IMR-90 (cell line): ENCODE measurements around the gene NUPR1. TPM values are rescaled to one million over a fixed set of nuclear protein-coding genes. Genes with fewer than 3 reads are reported as not detected.

Experiments used
- ATAC-seq: fragments of 200-7000 bp; cut with Tn5 transposase; 2 replicates; pipeline ENCODE4 v1.9.1; 2020; ENCODE audit warnings: low read depth, mild to moderate bottlenecking, moderate library complexity
- BruUV-seq: library from RNA; stranded (reverse); fragments of 400-500 nt; replicated peaks from 2 replicates; lab custom pipeline; 2021; lab: Mats Ljungman, UMichigan
- CTCF ChIA-PET: fragments of 300-600 bp; formaldehyde crosslinking; extraction: SDS; loops from one replicate; lab custom pipeline; 2021; ENCODE audit warnings: antibody characterized with exemption; lab: Yijun Ruan, JAX
- POLR2A ChIA-PET: fragments of 300-600 bp; sonication (Branson Sonifier 250); formaldehyde crosslinking; loops from one replicate; lab custom pipeline; 2022; ENCODE audit warnings: antibody characterized with exemption; ENCODE audit not compliant: unreplicated experiment; lab: Charles Lee
- DNase-seq: peaks from one replicate; pipeline ENCODE4 v3.0.0; 2013
- H2AFZ ChIP-seq: replicated peaks from 2 replicates; pipeline ENCODE3; 2013; ENCODE audit warnings: low read length, mild to moderate bottlenecking; ENCODE audit not compliant: poor library complexity
- H2AK5ac ChIP-seq: 2 replicates; pipeline ENCODE4 v1.6.1; 2013; ENCODE audit warnings: low read depth, low read length, inconsistent platforms
- H2AK9ac ChIP-seq: replicated peaks from 2 replicates; pipeline ENCODE3; 2013; ENCODE audit warnings: mild to moderate bottlenecking, low read depth, low read length, moderate library complexity; ENCODE audit not compliant: poor library complexity
- H2BK120ac ChIP-seq: 2 replicates; pipeline ENCODE4 v1.6.1; 2013; ENCODE audit warnings: low read depth, low read length, inconsistent platforms
- H2BK15ac ChIP-seq: 3 replicates; pipeline ENCODE4 v1.6.1; 2013; ENCODE audit warnings: low read depth, low read length, inconsistent platforms
- H2BK20ac ChIP-seq: 2 replicates; pipeline ENCODE4 v1.6.1; 2013; ENCODE audit warnings: low read depth, mild to moderate bottlenecking, inconsistent platforms, low read length, moderate library complexity
- H2BK5ac ChIP-seq: 2 replicates; pipeline ENCODE4 v1.6.1; 2013; ENCODE audit warnings: mild to moderate bottlenecking, low read depth, low read length, inconsistent platforms; ENCODE audit not compliant: poor library complexity, severe bottlenecking
- H3K14ac ChIP-seq: replicated peaks from 2 replicates; pipeline ENCODE4 v1.6.1; 2013; ENCODE audit warnings: low read depth, low read length, inconsistent platforms
- H3K18ac ChIP-seq: 2 replicates; pipeline ENCODE4 v1.6.1; 2013; ENCODE audit warnings: low read depth, low read length, control low read depth
- H3K23ac ChIP-seq: 2 replicates; pipeline ENCODE4 v1.6.1; 2013; ENCODE audit warnings: low read depth, low read length, inconsistent platforms
- H3K27ac ChIP-seq: 2 replicates; pipeline ENCODE4 v1.5.1; 2013; ENCODE audit warnings: mild to moderate bottlenecking, control low read depth, low read length; ENCODE audit not compliant: insufficient read depth
- H3K27me3 ChIP-seq: 2 replicates; pipeline ENCODE4 v1.6.1; 2013; ENCODE audit warnings: low read length; ENCODE audit not compliant: control insufficient read depth, insufficient read depth
- H3K36me3 ChIP-seq: 2 replicates; pipeline ENCODE4 v1.6.1; 2013; ENCODE audit warnings: low read length, mixed read lengths; ENCODE audit not compliant: control insufficient read depth, insufficient read depth
- H3K4ac ChIP-seq: 2 replicates; pipeline ENCODE4 v1.6.1; 2013; ENCODE audit warnings: low read depth, low read length, inconsistent platforms
- H3K4me1 ChIP-seq: 2 replicates; pipeline ENCODE4 v1.6.1; 2013; ENCODE audit warnings: low read length, mixed read lengths; ENCODE audit not compliant: control insufficient read depth, insufficient read depth
- H3K4me2 ChIP-seq: 2 replicates; pipeline ENCODE4 v1.6.1; 2013; ENCODE audit warnings: low read depth, mild to moderate bottlenecking, control low read depth, low read length, moderate library complexity
- H3K4me3 ChIP-seq: 2 replicates; pipeline ENCODE4 v1.5.1; 2013; ENCODE audit warnings: low read depth, mild to moderate bottlenecking, control low read depth, low read length, moderate library complexity; ENCODE audit not compliant: insufficient read depth
- H3K56ac ChIP-seq: 2 replicates; pipeline ENCODE4 v1.6.1; 2013; ENCODE audit warnings: low read length, inconsistent platforms; ENCODE audit not compliant: insufficient read depth; ENCODE audit errors: extremely low read depth
- H3K79me1 ChIP-seq, 2 experiments: 2 replicates each; pipeline ENCODE4 v1.6.1; 2013; ENCODE audit warnings: low read length in 2 of 2, inconsistent platforms in 1 of 2, low read depth in 1 of 2
- H3K9ac ChIP-seq: 2 replicates; pipeline ENCODE4 v1.6.1; 2013; ENCODE audit warnings: low read depth, low read length, control low read depth
- H3K9me1 ChIP-seq: 2 replicates; pipeline ENCODE4 v1.6.1; 2013; ENCODE audit warnings: low read length, inconsistent platforms; ENCODE audit not compliant: insufficient read depth
- H3K9me3 ChIP-seq: 2 replicates; pipeline ENCODE4 v1.6.1; 2013; ENCODE audit warnings: low read length; ENCODE audit not compliant: control insufficient read depth, insufficient read depth
- H4K20me1 ChIP-seq: 2 replicates; pipeline ENCODE4 v1.6.1; 2013; ENCODE audit warnings: low read length, inconsistent platforms; ENCODE audit not compliant: insufficient read depth
- H4K5ac ChIP-seq: 2 replicates; pipeline ENCODE4 v1.6.1; 2013; ENCODE audit warnings: mild to moderate bottlenecking, low read depth, low read length, control low read depth
- H4K8ac ChIP-seq, 2 experiments: 2 replicates each; pipeline ENCODE4 v1.6.1; 2013; ENCODE audit warnings: low read depth in 2 of 2, low read length in 2 of 2, control low read depth in 1 of 2, inconsistent platforms in 1 of 2
- H4K91ac ChIP-seq: 2 replicates; pipeline ENCODE4 v1.6.1; 2013; ENCODE audit warnings: low read depth, low read length, inconsistent platforms; ENCODE audit not compliant: insufficient read depth
- CEBPB ChIP-seq: IDR thresholded peaks from 2 replicates; pipeline ENCODE4 v1.6.1; 2012; ENCODE audit warnings: low read depth, low read length, improper control_type of control experiment
- CHD1 ChIP-seq: IDR thresholded peaks from 2 replicates; pipeline ENCODE4 v1.6.1; 2012; ENCODE audit warnings: low read depth, low read length, improper control_type of control experiment
- CTCF ChIP-seq: conservative IDR thresholded peaks from 2 replicates; pipeline ENCODE4 v1.5.1; 2012; ENCODE audit warnings: mild to moderate bottlenecking, low read depth, low read length, improper control_type of control experiment
- MAZ ChIP-seq: IDR thresholded peaks from 2 replicates; pipeline ENCODE4 v1.6.1; 2012; ENCODE audit warnings: low read depth, mild to moderate bottlenecking, low read length, improper control_type of control experiment, moderate library complexity, borderline replicate concordance
- MXI1 ChIP-seq: IDR thresholded peaks from 2 replicates; pipeline ENCODE4 v1.6.1; 2012; ENCODE audit warnings: low read depth, mild to moderate bottlenecking, low read length, moderate library complexity, borderline replicate concordance
- NFE2L2 ChIP-seq: fragments of 150-350 bp; IDR thresholded peaks from 2 replicates; pipeline ENCODE4 v1.6.1; 2016; ENCODE audit warnings: low read depth, mild to moderate bottlenecking, low read length
- RAD21 ChIP-seq: IDR thresholded peaks from 2 replicates; pipeline ENCODE4 v1.6.1; 2012; ENCODE audit warnings: low read length, improper control_type of control experiment
- RFX5 ChIP-seq: IDR thresholded peaks from 2 replicates; pipeline ENCODE4 v1.8.0; 2012; ENCODE audit warnings: low read depth, mild to moderate bottlenecking, low read length, moderate library complexity
- WGBS, 2 experiments: methylation state at CpG; one replicate each; pipeline versions ENCODE4 v1.1.5 to v1.1.7; 2013; ENCODE audit warnings: missing lambda C conversion rate in 2 of 2; ENCODE audit not compliant: insufficient read length in 1 of 2; ENCODE audit errors: extremely low coverage in 2 of 2; 5-methylcytosine and 5-hydroxymethylcytosine counted together
- dilution Hi-C: fragments of 300-500 bp; cut with HindIII; formaldehyde crosslinking; loops from one replicate; pipeline ENCODE4 v1.14.3; 2018; ENCODE audit warnings: low sequenced_read_pairs; ENCODE audit not compliant: unreplicated experiment
- in situ Hi-C: fragments of 300-500 bp; cut with MboI; formaldehyde crosslinking; loops from 3 replicates; pipeline ENCODE4 v1.14.3; 2019; ENCODE audit warnings: low sequenced_read_pairs, inconsistent platforms, mixed read lengths
- intact Hi-C: fragments of 100-400 bp; cut with micrococcal nuclease; formaldehyde crosslinking; loops from 2 replicates; pipeline ENCODE4 v1.10.0; 2022
- polyA plus RNA-seq, 3 experiments: library from polyadenylated mRNA; depleted of rRNA; stranded (reverse); fragments of >200 nt; gene quantifications; 2 replicates each; pipeline ENCODE4 v1.2.3, GENCODE V29; 2012; ENCODE audit warnings: low replicate concordance in 1 of 3
- total RNA-seq: library from RNA; depleted of rRNA; stranded (reverse); fragments of >200 nt; gene quantifications from 2 replicates; pipeline ENCODE4 v1.2.3, GENCODE V29; 2012
- TF ChIP-seq, protein P1 (sequence below): fragments of 150-350 bp; IDR thresholded peaks from 2 replicates; pipeline ENCODE4 v1.6.1; 2017; ENCODE audit warnings: mild to moderate bottlenecking, antibody characterized with exemption, low read length, low read depth

Gene NUPR1
- total and polyA plus RNA-seq, 2 of the 4 experiments (the other 2 are of a cell fraction), result 10.2 to 27.9 TPM

- TF ChIP-seq CTCF (no peak), MAZ (peak; percentile 66; the same call in 1 of the 2 replicates)
These were observed at the start of gene NUPR1 (continued) for GRCh38 chr16:28538733-28539596.

GRCh38 chr16:28587386-28587785 is 48.6 kb upstream of the NUPR1 start:
- Histone ChIP-seq H3K56ac (no peak overlapping the region), H3K4me2 (no peak overlapping the region), H3K9me1 (0 out of 2 replicates have a peak, but pooled peaks cover 2% of the 10 kb centered on the region), H3K23ac (no peak overlapping the region), H3K18ac (no peak overlapping the region), H2BK15ac (no peak overlapping the region), H2AFZ (no peak overlapping the region), H2BK20ac (no peak overlapping the region), H4K5ac (no peak overlapping the region), H3K9ac (no peak overlapping the region), H2BK120ac (no peak overlapping the region), H3K79me1 (no peaks in the 10 kb centered on the region), H4K20me1 (no peaks in the 10 kb centered on the region), H3K14ac (no peak overlapping the region), H3K9me3 (no peaks in the 10 kb centered on the region), H4K8ac (no peak overlapping the region), H2AK5ac (no peak overlapping the region), H3K27ac (no peak overlapping the region), H2BK5ac (no peak overlapping the region), H2AK9ac (no peak overlapping the region), H3K4me3 (no peak overlapping the region), H3K27me3 (no peaks in the 10 kb centered on the region), H3K36me3 (peaks cover 21% of the 10 kb centered on the region), H4K91ac (no peak overlapping the region), H3K4me1 (no peaks in the 10 kb centered on the region), H3K4ac (no peak overlapping the region)
- ATAC-seq (no peak), DNase-seq (no peak)
- ChIA-PET POLR2A (no interaction called here), CTCF (no interaction called here)
- dilution Hi-C loops, result no loop called here
- 100% methylated on average over 7 of the region's 8 CpGs; no CpG with 5 or more reads in 1 of the 2 experiments for WGBS, 2 experiments
- intact Hi-C loops, result no loop called here
- no TSS peak for BruUV-seq
- in situ Hi-C loops, result no loop called here
- TF ChIP-seq RFX5 (no peak), CEBPB (no peak), CTCF (no peak), MXI1 (no peak), CHD1 (no peak), NFE2L2 (no peak), MAZ (no peak), RAD21 (no peak)
- TF ChIP-seq, protein P1, sequence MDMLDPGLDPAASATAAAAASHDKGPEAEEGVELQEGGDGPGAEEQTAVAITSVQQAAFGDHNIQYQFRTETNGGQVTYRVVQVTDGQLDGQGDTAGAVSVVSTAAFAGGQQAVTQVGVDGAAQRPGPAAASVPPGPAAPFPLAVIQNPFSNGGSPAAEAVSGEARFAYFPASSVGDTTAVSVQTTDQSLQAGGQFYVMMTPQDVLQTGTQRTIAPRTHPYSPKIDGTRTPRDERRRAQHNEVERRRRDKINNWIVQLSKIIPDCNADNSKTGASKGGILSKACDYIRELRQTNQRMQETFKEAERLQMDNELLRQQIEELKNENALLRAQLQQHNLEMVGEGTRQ, result no peak
